Spleen (tissue), 11 donors: ENCODE results near the gene TRPV2. TPM values are rescaled to one million over a fixed set of nuclear protein-coding genes. Genes with fewer than 3 reads are reported as not detected.
A peak's percentile ranks its signal among the peaks of the same experiment; 100 is the strongest.

Source experiments
- DNase-seq: peaks from one replicate; pipeline ENCODE4 v3.0.0-alpha.2; 2020
- H3K27ac ChIP-seq, 8 donors: fragments of 200-600 bp; sonication (generic) in 7 of 8; 1 replicate in 4 of 8; 2 replicates in 4 of 8; pipeline versions ENCODE4 v1.5.0 to v1.8.0; 2016 to 2021; ENCODE audit warnings: inconsistent platforms in 4 of 8, mild to moderate bottlenecking in 4 of 8, moderate library complexity in 1 of 8
- H3K27me3 ChIP-seq, 7 donors: fragments of 200-600 bp; sonication (generic) in 6 of 7; replicated peaks in 1 of 7; 1 replicate in 4 of 7; 2 replicates in 3 of 7; pipeline versions ENCODE4 v1.5.0 to v1.8.0; 2016 to 2021; ENCODE audit warnings: inconsistent platforms in 3 of 7, mild to moderate bottlenecking in 1 of 7
- H3K36me3 ChIP-seq, 6 donors: fragments of 200-600 bp; sonication (generic) in 5 of 6; 1 replicate in 4 of 6; 2 replicates in 2 of 6; pipeline versions ENCODE4 v1.5.0 to v1.8.0; 2016 to 2021; ENCODE audit warnings: inconsistent platforms in 2 of 6
- H3K4me1 ChIP-seq, 6 donors: fragments of 200-600 bp; sonication (generic) in 5 of 6; 1 replicate in 3 of 6; 2 replicates in 3 of 6; pipeline versions ENCODE4 v1.5.0 to v1.8.0; 2016 to 2021; ENCODE audit warnings: inconsistent platforms in 3 of 6
- H3K4me3 ChIP-seq, 8 donors: fragments of 200-600 bp; sonication (generic) in 7 of 8; 1 replicate in 4 of 8; 2 replicates in 4 of 8; pipeline versions ENCODE4 v1.5.0 to v1.8.0; 2016 to 2021; ENCODE audit warnings: inconsistent platforms in 4 of 8, mild to moderate bottlenecking in 4 of 8, moderate library complexity in 2 of 8
- H3K9me3 ChIP-seq, 8 donors: fragments of 200-600 bp; sonication (generic) in 7 of 8; 1 replicate in 4 of 8; 2 replicates in 4 of 8; pipeline versions ENCODE4 v1.5.0 to v1.8.0; 2016 to 2021; ENCODE audit warnings: inconsistent platforms in 4 of 8
- CTCF ChIP-seq, 11 experiments: fragments of 200-600 bp in 7 of 11; fragments of 450-650 bp in 4 of 11; sonication (generic) in 4 of 11; IDR thresholded peaks in 8 of 11; conservative IDR thresholded peaks in 3 of 11; 1 replicate in 7 of 11; 2 replicates in 4 of 11; pipeline versions ENCODE4 v1.4.0 to v1.8.0; 2016 to 2021; ENCODE audit warnings: antibody characterized with exemption in 11 of 11, inconsistent platforms in 4 of 11, mild to moderate bottlenecking in 1 of 11
- POLR2A ChIP-seq, 3 donors: fragments of 450-650 bp; IDR thresholded peaks; one replicate each; pipeline ENCODE4 v1.5.1; 2017; ENCODE audit warnings: antibody characterized with exemption in 3 of 3, mild to moderate bottlenecking in 1 of 3
- POLR2AphosphoS5 ChIP-seq, 3 donors: sonication (generic); formaldehyde crosslinking; IDR thresholded peaks; one replicate each; pipeline ENCODE4 v1.5.1; 2017; ENCODE audit warnings: antibody characterized with exemption in 3 of 3
- WGBS, 5 donors: extraction: QIAGEN DNeasy Blood & Tissue Kit in 3 of 5; methylation state at CpG; one replicate each; pipeline versions ENCODE4 v1.1.5 to v1.1.7; 2013 to 2018; 5-methylcytosine and 5-hydroxymethylcytosine counted together
- intact Hi-C: fragments of 100-400 bp; cut with DNase I; formaldehyde crosslinking; loops from one replicate; pipeline ENCODE4 v1.15.0; 2023; ENCODE audit warnings: low total_unique reads
- polyA plus RNA-seq, 3 donors: library from polyadenylated mRNA; stranded (reverse); fragments of 200-250 nt; gene quantifications; one replicate each; pipeline ENCODE4 v1.2.1, GENCODE V29; 2013
- total RNA-seq, 7 donors: library from RNA; depleted of rRNA in 3 of 7; stranded (reverse); fragments of >200 nt in 3 of 7; fragmentation: NEBNext Ultra II Directional in 4 of 7; extraction: Animal tissue kit (Norgen Biotek cat#: 25700) in 4 of 7; gene quantifications; one replicate each; pipeline versions ENCODE4 v1.1.0 to v1.2.1, GENCODE V29; 2016 to 2021
- donor health status: healthy with polysubstance abuse.
- donor health status: DM: no; HTN: no; CAD: no; lungs with moderate emphysema.
- donor health status: DM: no; HTN: no; CAD: no.
- donor health status: Bipolar disorder and iron deficiency.
- donor health status: healthy.
- donor health status: DM: no; HTN: no; CAD: no.
- donor health status: DM: yes; HTN: yes; CAD: no.

TRPV2 gene
- total and polyA plus RNA-seq, 10 donors = 37.0 to 85.7 (median 52.6) TPM

DNA sequence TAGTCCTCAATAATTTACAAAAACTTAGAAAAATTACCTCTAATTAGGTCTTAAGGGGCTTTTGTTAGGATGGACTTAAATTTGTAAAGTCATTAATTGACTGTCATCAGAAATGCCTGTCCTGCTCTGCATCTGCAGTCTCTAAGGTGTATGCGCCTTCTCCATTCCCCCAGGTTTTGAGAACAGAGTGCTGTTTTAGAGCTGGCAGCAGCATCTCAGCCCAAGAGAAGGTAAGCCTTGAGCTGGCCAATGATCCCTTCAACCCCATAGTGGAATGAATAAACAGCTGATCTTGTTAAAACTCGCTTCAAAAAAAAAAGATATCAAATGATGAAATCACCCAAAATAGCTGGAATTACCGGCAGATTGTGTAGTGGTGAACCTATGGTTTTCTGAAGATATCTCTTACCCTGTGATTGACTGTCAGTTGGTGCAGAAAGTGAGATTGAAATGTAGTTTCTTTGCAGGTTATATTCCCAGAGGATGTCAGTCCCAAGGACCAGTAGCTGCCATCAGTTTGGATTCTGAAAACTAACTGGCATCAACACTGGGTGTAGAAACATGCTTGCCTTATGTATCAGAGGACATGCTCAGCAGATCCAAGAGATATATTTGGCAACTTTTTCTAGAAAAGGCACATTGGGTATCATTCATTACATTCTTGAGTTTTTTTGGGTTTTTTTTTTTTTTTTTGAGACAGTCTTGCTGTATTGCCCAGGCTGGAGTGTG, 25.7 kb downstream of the TRPV2 start:
- TF ChIP-seq POLR2AphosphoS5 (IDR thresholded peaks at IDR 0.05) = no peak
- no peak for TF ChIP-seq POLR2A (IDR thresholded peaks at IDR 0.05)
- Histone ChIP-seq H3K4me1 (peaks cover 26 to 77% (median 68%) of the 10 kb centered on the region in 6 donors), H3K36me3 (peaks cover 0 to 68% (median 46%) of the 10 kb centered on the region in 6 donors), H3K4me3 (peak overlapping the region in 5 of 8 donors; percentile 5 to 96 (median 82)), H3K27ac (peak overlapping the region in 6 of 8 donors; percentile 92 to 96 (median 92)), H3K9me3 (no peaks in the 10 kb centered on the region), H3K27me3 (no peaks in the 10 kb centered on the region)
- DNase-seq = no peak
- 49 to 78% (median 56%) methylated on average over 3 of the region's 3 CpGs for WGBS, 5 donors
- intact Hi-C loops = no loop called here

- no peak for DNase-seq
- Histone ChIP-seq H3K27me3 (no peaks in the 10 kb centered on the region), H3K9me3 (no peaks in the 10 kb centered on the region), H3K4me1 (peaks cover 26 to 87% (median 68%) of the 10 kb centered on the region in 6 donors), H3K36me3 (peaks cover 0 to 74% (median 49%) of the 10 kb centered on the region in 6 donors), H3K27ac (peak overlapping the region in 6 of 8 donors; percentile 9 to 96 (median 92)), H3K4me3 (peak overlapping the region in 1 of 8 donors; percentile 13)
- intact Hi-C loops = no loop called here
- WGBS, 5 donors = 37 to 64% (median 60%) methylated on average over 1 of the region's 1 CpG
- TF ChIP-seq CTCF (IDR thresholded peaks at IDR 0.05 in 8 of 11, conservative IDR thresholded peaks at IDR 0.05 in 3 of 11) (no peak), POLR2AphosphoS5 (IDR thresholded peaks at IDR 0.05) (no peak), POLR2A (IDR thresholded peaks at IDR 0.05) (no peak)
These were observed 26.8 kb downstream of the TRPV2 start for GRCh38 chr17:16442141-16442540.

DNA sequence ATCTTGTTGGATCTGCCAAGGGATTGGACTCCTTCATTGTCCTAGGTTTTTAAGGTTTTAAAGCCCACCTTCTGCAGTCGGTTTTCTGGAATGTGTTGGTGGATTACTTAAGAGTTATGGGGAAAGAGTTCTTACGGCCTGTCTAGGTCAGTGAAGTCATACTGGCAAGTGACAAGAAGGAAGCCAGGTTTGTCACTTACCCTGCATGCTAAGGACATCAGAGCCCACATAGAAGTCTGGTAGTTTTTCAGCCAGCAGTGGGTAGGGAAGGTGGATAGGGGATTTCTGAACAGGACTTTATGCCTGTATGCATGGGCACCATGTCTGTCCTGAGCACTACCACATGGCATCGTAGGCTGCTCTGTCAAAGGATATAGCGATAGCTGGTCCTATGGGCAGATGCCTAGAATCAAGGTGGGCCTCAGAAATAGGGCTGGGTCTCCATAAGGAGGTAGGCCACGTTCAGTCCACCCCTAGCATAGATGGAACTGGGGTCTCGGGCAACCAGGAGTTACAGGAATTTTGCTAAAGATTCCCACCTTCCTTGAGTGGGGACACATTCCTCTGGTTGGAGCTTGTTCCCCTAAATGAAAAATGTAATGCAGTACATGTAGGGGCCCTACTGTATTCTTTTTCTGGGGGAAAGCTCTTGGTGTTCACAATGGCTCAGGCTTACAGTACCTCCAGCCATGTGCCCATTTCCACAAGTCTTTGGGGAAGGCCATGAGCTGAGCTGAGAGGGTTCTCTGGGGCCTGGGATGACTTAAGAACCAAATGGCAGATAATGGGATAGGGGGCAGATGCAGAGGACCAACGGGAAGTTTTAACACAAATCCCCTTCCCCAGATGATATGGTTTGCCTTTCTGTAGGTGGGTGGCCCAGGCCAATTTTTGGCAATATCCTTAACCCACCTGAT, 27.5 kb downstream of the TRPV2 start:
- TF ChIP-seq POLR2A (IDR thresholded peaks at IDR 0.05) (no peak), POLR2AphosphoS5 (IDR thresholded peaks at IDR 0.05) (peak in 1 of 3 donors; percentile 16)
- peak overlapping the region in 5 of 8 donors; percentile 9 to 96 (median 92) for H3K27ac ChIP-seq
- intact Hi-C loops = no loop called here
- DNase-seq = no peak
- 63 to 83% (median 68%) methylated on average over 7 of the region's 7 CpGs for WGBS, 5 donors
- no peaks in the 10 kb centered on the region for H3K27me3 ChIP-seq
- peaks cover 0 to 78% (median 51%) of the 10 kb centered on the region in 6 donors for H3K36me3 ChIP-seq
- H3K4me1 ChIP-seq = peaks cover 26 to 93% (median 68%) of the 10 kb centered on the region in 6 donors
- no peak overlapping the region for H3K4me3 ChIP-seq
- no peaks in the 10 kb centered on the region for H3K9me3 ChIP-seq

GRCh38 chr17:16443511-16444257, 28.3 kb downstream of the TRPV2 start:
- H3K36me3 ChIP-seq = peaks cover 0 to 86% (median 53%) of the 10 kb centered on the region in 6 donors
- TF ChIP-seq POLR2AphosphoS5 (IDR thresholded peaks at IDR 0.05) = peak in 2 of 3 donors; percentile 48 to 73
- TF ChIP-seq POLR2A (IDR thresholded peaks at IDR 0.05) = no peak
- H3K27ac ChIP-seq = peak overlapping the region in 3 of 8 donors; percentile 92 to 96 (median 92)
- no peaks in the 10 kb centered on the region for H3K27me3 ChIP-seq
- H3K4me1 ChIP-seq = peaks cover 22 to 94% (median 67%) of the 10 kb centered on the region in 6 donors
- intact Hi-C loops = no loop called here
- no peak for DNase-seq
- no peaks in the 10 kb centered on the region for H3K9me3 ChIP-seq
- no peak overlapping the region for H3K4me3 ChIP-seq
- 76 to 88% (median 79%) methylated on average over 19 to 27 of the region's 27 CpGs for WGBS, 5 donors
